Left lung (tissue), 10 donors: Measurements from ENCODE around the gene CMKLR1. TPM values are rescaled to one million over a fixed set of nuclear protein-coding genes. Genes with fewer than 3 reads are reported as not detected.

Source experiments
- ATAC-seq: fragments of 200-7000 bp; cut with Tn5 transposase; one replicate; pipeline ENCODE4 v1.9.1; 2020; ENCODE audit warnings: moderate library complexity
- DNase-seq, 4 donors: peaks; one replicate each; pipeline ENCODE4 v3.0.0-alpha.2; 2013 to 2020
- H3K27ac ChIP-seq, 2 donors: fragments of 200-600 bp; sonication (generic) in 1 of 2; one replicate each; pipeline versions ENCODE4 v1.5.0 to v1.8.0; 2020 to 2021
- H3K27me3 ChIP-seq, 2 donors: fragments of 200-600 bp; sonication (generic) in 1 of 2; one replicate each; pipeline versions ENCODE4 v1.5.0 to v1.8.0; 2020 to 2021
- H3K36me3 ChIP-seq, 2 donors: fragments of 200-600 bp; sonication (generic) in 1 of 2; one replicate each; pipeline versions ENCODE4 v1.5.0 to v1.8.0; 2020 to 2021
- H3K4me1 ChIP-seq, 2 donors: fragments of 200-600 bp; one replicate each; pipeline ENCODE4 v1.8.0; 2021
- H3K4me3 ChIP-seq, 2 donors: fragments of 200-600 bp; sonication (generic) in 1 of 2; one replicate each; pipeline versions ENCODE4 v1.5.0 to v1.8.0; 2020 to 2021; ENCODE audit warnings: mild to moderate bottlenecking in 1 of 2
- H3K9me3 ChIP-seq, 2 donors: fragments of 200-600 bp; sonication (generic) in 1 of 2; one replicate each; pipeline versions ENCODE4 v1.5.0 to v1.8.0; 2020 to 2021
- intact Hi-C, 2 donors: fragments of 100-400 bp; cut with DNase I; formaldehyde crosslinking; loops; one replicate each; pipeline versions ENCODE4 v1.11.2 to v1.14.2; 2022
- polyA plus RNA-seq, 6 donors: library from polyadenylated mRNA; unstranded; fragments of 120-200 nt; gene quantifications; one replicate each; pipeline ENCODE4 v1.2.1, GENCODE V29; 2013; ENCODE audit not compliant: insufficient read length in 6 of 6
- total RNA-seq, 2 donors: library from RNA; stranded (reverse); fragmentation: NEBNext Ultra II Directional; extraction: Animal tissue kit (Norgen Biotek cat#: 25700); gene quantifications; one replicate each; pipeline ENCODE4 v1.2.1, GENCODE V29; 2021
- TF ChIP-seq, protein P1 (sequence below), 2 donors: fragments of 200-600 bp; sonication (generic) in 1 of 2; IDR thresholded peaks; one replicate each; pipeline versions ENCODE4 v1.5.0 to v1.8.0; 2021; ENCODE audit warnings: antibody characterized with exemption in 2 of 2
- donor health status: DM: no; HTN: yes; CAD: no.
- donor health status: DM: no; HTN: no; CAD: no.

The CMKLR1 gene
- total and polyA plus RNA-seq, 8 donors, result 10.1 to 31.2 (median 12.9) TPM

DNA sequence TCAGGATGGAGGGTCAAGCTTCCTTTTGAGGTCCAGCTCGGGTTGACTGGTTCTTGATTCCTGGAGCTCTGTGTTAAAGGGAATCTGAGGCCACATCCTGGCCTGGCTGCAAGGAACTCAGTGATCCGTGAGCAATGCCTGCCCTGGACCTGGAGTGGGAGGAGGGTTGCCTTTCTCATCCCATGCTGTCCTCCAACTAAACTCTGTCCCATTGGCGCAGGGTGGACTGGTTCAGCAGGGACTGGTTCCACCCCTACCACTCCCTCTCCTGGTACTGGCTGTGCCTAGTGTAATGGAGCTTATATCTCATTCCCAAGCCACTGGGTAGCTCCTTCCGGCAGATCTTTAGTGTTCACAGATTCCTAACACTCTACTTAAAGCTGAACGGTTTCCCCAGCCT is 3.9 kb upstream of the CMKLR1 start:
- H3K27me3 ChIP-seq, result peaks cover 0 to 14% of the 10 kb centered on the region in 2 donors
- no peak for ATAC-seq
- intact Hi-C loops, result no loop called here
- TF ChIP-seq, protein P1, sequence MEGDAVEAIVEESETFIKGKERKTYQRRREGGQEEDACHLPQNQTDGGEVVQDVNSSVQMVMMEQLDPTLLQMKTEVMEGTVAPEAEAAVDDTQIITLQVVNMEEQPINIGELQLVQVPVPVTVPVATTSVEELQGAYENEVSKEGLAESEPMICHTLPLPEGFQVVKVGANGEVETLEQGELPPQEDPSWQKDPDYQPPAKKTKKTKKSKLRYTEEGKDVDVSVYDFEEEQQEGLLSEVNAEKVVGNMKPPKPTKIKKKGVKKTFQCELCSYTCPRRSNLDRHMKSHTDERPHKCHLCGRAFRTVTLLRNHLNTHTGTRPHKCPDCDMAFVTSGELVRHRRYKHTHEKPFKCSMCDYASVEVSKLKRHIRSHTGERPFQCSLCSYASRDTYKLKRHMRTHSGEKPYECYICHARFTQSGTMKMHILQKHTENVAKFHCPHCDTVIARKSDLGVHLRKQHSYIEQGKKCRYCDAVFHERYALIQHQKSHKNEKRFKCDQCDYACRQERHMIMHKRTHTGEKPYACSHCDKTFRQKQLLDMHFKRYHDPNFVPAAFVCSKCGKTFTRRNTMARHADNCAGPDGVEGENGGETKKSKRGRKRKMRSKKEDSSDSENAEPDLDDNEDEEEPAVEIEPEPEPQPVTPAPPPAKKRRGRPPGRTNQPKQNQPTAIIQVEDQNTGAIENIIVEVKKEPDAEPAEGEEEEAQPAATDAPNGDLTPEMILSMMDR (IDR thresholded peaks at IDR 0.05), result no peak
- H3K9me3 ChIP-seq, result no peaks in the 10 kb centered on the region
- no peak for DNase-seq
- H3K36me3 ChIP-seq, result no peaks in the 10 kb centered on the region
- no peak overlapping the region for H3K27ac ChIP-seq
- H3K4me1 ChIP-seq, result peaks cover 0 to 15% of the 10 kb centered on the region in 2 donors
- H3K4me3 ChIP-seq, result no peak overlapping the region

DNA sequence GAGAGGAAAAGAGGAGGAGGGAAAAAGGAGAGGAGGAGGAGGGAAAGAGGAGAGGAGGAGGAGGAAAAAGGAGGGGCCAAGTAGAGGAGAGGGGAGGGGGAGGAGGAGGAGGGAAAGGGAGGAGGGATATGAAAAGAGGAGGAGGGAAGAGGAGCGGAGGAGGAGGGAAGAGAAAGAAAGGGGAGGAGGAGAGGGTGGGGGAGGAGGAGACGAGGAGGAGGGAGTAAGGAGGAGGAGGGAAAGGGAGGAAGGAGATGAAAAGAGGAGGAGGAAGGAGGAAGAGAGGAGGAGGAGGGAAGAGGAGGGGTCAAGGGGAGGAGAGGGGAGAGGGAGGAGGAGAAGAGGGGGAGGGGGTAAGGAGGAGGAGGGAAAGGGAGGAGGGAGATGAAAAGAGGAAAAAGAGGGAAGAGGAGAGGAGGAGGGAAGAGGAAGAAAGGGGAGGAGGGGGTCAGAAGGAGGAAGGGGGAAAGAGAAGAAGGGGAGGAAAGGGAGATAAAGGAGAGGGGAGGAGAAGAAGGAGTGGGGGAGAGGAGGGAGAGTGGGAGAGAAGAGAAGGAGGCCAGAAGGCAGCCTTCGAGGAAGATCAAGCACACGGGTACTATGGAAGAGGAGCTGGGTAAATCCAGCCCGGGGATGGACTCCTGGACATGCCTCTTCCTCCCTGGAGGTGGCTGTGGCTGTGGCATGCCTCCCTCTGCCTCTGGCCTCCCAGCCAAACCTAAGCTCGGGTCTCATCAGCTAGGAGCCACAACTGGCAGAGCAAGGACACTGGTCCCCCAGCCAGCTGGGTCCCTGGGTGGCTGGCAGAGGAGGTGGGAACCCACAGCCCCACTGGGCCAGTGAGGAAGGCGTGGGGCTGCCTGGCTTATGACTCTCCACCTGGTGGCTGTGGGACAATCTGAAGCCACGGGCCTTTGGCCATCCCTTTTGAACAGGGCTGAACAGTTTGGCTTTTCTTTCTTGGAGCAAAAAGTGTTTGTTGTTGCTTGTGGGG is 3.0 kb upstream of the CMKLR1 start:
- TF ChIP-seq, protein P1 (IDR thresholded peaks at IDR 0.05), result no peak
- H3K36me3 ChIP-seq, result no peaks in the 10 kb centered on the region
- H3K4me1 ChIP-seq, result peaks cover 0 to 23% of the 10 kb centered on the region in 2 donors
- H3K27ac ChIP-seq, result no peak overlapping the region
- DNase-seq, result no peak
- peaks cover 0 to 14% of the 10 kb centered on the region in 2 donors for H3K27me3 ChIP-seq
- no peaks in the 10 kb centered on the region for H3K9me3 ChIP-seq
- intact Hi-C loops, result no loop called here
- no peak overlapping the region for H3K4me3 ChIP-seq
- ATAC-seq, result no peak

DNA sequence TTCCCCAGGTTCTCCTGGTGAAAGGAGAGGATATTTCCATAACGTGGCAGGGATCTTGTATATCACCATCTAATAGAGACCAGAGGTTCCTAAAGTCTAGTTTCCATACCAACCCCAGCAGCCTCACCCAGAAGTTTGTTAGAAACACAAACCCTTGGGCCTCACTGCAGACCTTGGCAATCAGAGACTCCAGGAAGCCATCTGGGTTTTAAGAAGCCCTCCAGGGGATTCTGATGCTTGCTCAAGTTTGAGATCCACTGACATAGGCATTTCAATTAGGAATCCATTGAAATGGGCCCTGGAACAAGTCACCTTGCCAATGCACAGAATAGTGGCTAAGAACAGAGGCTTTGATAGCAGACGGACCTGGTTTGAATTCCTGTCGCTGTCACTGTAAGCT is 2.2 kb upstream of the CMKLR1 start:
- H3K4me1 ChIP-seq, result peaks cover 0 to 31% of the 10 kb centered on the region in 2 donors
- intact Hi-C loops, result no loop called here
- H3K36me3 ChIP-seq, result no peaks in the 10 kb centered on the region
- no peak for ATAC-seq
- peaks cover 0 to 14% of the 10 kb centered on the region in 2 donors for H3K27me3 ChIP-seq
- TF ChIP-seq, protein P1 (IDR thresholded peaks at IDR 0.05), result no peak
- H3K4me3 ChIP-seq, result no peak overlapping the region
- H3K27ac ChIP-seq, result no peak overlapping the region
- no peaks in the 10 kb centered on the region for H3K9me3 ChIP-seq
- no peak for DNase-seq

DNA sequence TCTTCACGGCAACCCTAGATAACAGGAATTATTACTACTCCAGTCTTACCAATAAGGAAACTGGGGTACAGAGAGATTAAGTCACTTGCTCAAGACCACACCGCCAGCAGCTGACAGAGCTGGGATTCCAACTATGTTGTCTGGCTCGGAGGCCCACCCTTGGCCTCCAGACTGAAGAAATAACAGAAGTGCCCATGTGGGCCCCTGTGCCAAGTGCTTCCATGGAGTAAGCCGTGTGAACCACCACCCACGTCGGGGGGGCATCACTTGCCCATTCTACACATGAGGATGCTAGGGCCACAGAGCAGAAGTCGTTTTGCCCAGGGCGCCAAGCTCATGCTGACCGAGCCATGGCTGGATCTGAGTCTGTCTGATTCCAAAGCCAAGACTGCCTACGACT is 926 bp upstream of the CMKLR1 start:
- H3K4me1 ChIP-seq, result peaks cover 0 to 44% of the 10 kb centered on the region in 2 donors
- DNase-seq (no peak), ATAC-seq (no peak)
- peaks cover 0 to 14% of the 10 kb centered on the region in 2 donors for H3K27me3 ChIP-seq
- H3K4me3 ChIP-seq, result no peak overlapping the region
- H3K36me3 ChIP-seq, result no peaks in the 10 kb centered on the region
- H3K9me3 ChIP-seq, result no peaks in the 10 kb centered on the region
- H3K27ac ChIP-seq, result peak overlapping the region in 1 of 2 donors; percentile 57
- TF ChIP-seq, protein P1 (IDR thresholded peaks at IDR 0.05), result no peak
- intact Hi-C loops, result no loop called here
